GM18508 (cell line): ENCODE data around the gene GABBR2.
"Not testable (repeated sequence)": the region's sequence is repeated elsewhere in the genome, so short reads cannot be mapped to it uniquely, and the experiment has no call there.

ENCODE experiments used
- ATAC-seq: cut with Tn5 transposase; IDR thresholded peaks from one replicate; pipeline ENCODE4 v1.9.1; 2021; ENCODE audit warnings: moderate number of reproducible peaks; ENCODE audit not compliant: insufficient read depth, unreplicated experiment

GABBR2 gene

GRCh38 chr9:98501819-98502218, 206.9 kb downstream of the GABBR2 start:
- no peak for ATAC-seq

- ATAC-seq: not testable (repeated sequence)
Measured at GRCh38 chr9:98501259-98501658, 207.5 kb downstream of the GABBR2 start.

- ATAC-seq: no peak
Measured at GRCh38 chr9:98500337-98500919, 208.3 kb downstream of the GABBR2 start.

- ATAC-seq: no peak
Measured at GRCh38 chr9:98495530-98495929, 213.2 kb downstream of the GABBR2 start.

- ATAC-seq: no peak
Measured at GRCh38 chr9:98494852-98495251, 213.9 kb downstream of the GABBR2 start.

- ATAC-seq: no peak
Measured at GRCh38 chr9:98491828-98492227, 216.9 kb downstream of the GABBR2 start.

- no peak for ATAC-seq
Measured at GRCh38 chr9:98491231-98491651, 217.5 kb downstream of the GABBR2 start.

- no peak for ATAC-seq
Measured at GRCh38 chr9:98488571-98489312, 220.0 kb downstream of the GABBR2 start.

GRCh38 chr9:98485706-98486105, 223.0 kb downstream of the GABBR2 start:
- no peak for ATAC-seq

GRCh38 chr9:98484162-98484561, 224.6 kb downstream of the GABBR2 start:
- no peak for ATAC-seq

- ATAC-seq: no peak
Measured at GRCh38 chr9:98482226-98482625, 226.5 kb downstream of the GABBR2 start.

- ATAC-seq: no peak
Measured at GRCh38 chr9:98481676-98482075, 227.1 kb downstream of the GABBR2 start.

- ATAC-seq: no peak
Measured at GRCh38 chr9:98479967-98480847, 228.5 kb downstream of the GABBR2 start.

- no peak for ATAC-seq
Measured at GRCh38 chr9:98479449-98479848, 229.3 kb downstream of the GABBR2 start.

GRCh38 chr9:98477884-98478283, 230.9 kb downstream of the GABBR2 start:
- ATAC-seq: no peak

GRCh38 chr9:98472216-98472615, 236.5 kb downstream of the GABBR2 start:
- no peak for ATAC-seq

- no peak for ATAC-seq
Measured at GRCh38 chr9:98471185-98471584, 237.6 kb downstream of the GABBR2 start.

GRCh38 chr9:98468567-98469239, 240.0 kb downstream of the GABBR2 start:
- ATAC-seq: no peak

GRCh38 chr9:98465799-98466198, 242.9 kb downstream of the GABBR2 start:
- ATAC-seq: no peak

GRCh38 chr9:98464156-98464690, 244.5 kb downstream of the GABBR2 start:
- ATAC-seq: not testable (repeated sequence)
